ENCODE results near the gene DRAP1. TPM values are rescaled to one million over a fixed set of nuclear protein-coding genes. Genes with fewer than 3 reads are reported as not detected.

The DRAP1 gene
- polyA plus RNA-seq, 1 donor, result 71.0 TPM

GRCh38 chr11:65895482-65895981, 23.7 kb upstream of the DRAP1 start:
- no peak overlapping the region for H3K27ac ChIP-seq (ENCODE audit: low read length)
- no CpG with 5 or more reads among the region's 5 CpGs for WGBS (ENCODE audit: insufficient coverage, low lambda C conversion rate)
- H3K4me1 ChIP-seq (ENCODE audit: control insufficient read depth, insufficient read depth, low read length), result peaks cover 21% of the 10 kb centered on the region
- no peaks in the 10 kb centered on the region for H3K36me3 ChIP-seq (ENCODE audit: control insufficient read depth, insufficient read depth, low read length)
- H3K9me3 ChIP-seq (ENCODE audit: control insufficient read depth, low read depth, low read length), result peaks cover 9% of the 10 kb centered on the region
- peaks cover 46% of the 10 kb centered on the region for H3K27me3 ChIP-seq (ENCODE audit: control insufficient read depth, insufficient read depth, low read length)
- DNase-seq, result no peak
- H3K4me3 ChIP-seq (ENCODE audit: low read length), result no peak overlapping the region

- no peak overlapping the region for H3K4me3 ChIP-seq (ENCODE audit: low read length)
- H3K9me3 ChIP-seq (ENCODE audit: control insufficient read depth, low read depth, low read length), result peaks cover 9% of the 10 kb centered on the region
- 85% methylated on average over 4 of the region's 14 CpGs for WGBS (ENCODE audit: insufficient coverage, low lambda C conversion rate)
- H3K27me3 ChIP-seq (ENCODE audit: control insufficient read depth, insufficient read depth, low read length), result peaks cover 54% of the 10 kb centered on the region
- peaks cover 18% of the 10 kb centered on the region for H3K4me1 ChIP-seq (ENCODE audit: control insufficient read depth, insufficient read depth, low read length)
- H3K36me3 ChIP-seq (ENCODE audit: control insufficient read depth, insufficient read depth, low read length), result no peaks in the 10 kb centered on the region
- H3K27ac ChIP-seq (ENCODE audit: low read length), result no peak overlapping the region
- no peak for DNase-seq
Measured at GRCh38 chr11:65896034-65896999, 22.9 kb upstream of the DRAP1 start.

GRCh38 chr11:65897020-65897471, 22.2 kb upstream of the DRAP1 start:
- Histone ChIP-seq H3K27ac (ENCODE audit: low read length) (no peak overlapping the region), H3K36me3 (ENCODE audit: control insufficient read depth, insufficient read depth, low read length) (no peaks in the 10 kb centered on the region), H3K4me3 (ENCODE audit: low read length) (no peak overlapping the region), H3K27me3 (ENCODE audit: control insufficient read depth, insufficient read depth, low read length) (peaks cover 62% of the 10 kb centered on the region), H3K4me1 (ENCODE audit: control insufficient read depth, insufficient read depth, low read length) (peaks cover 11% of the 10 kb centered on the region), H3K9me3 (ENCODE audit: control insufficient read depth, low read depth, low read length) (peaks cover 9% of the 10 kb centered on the region)
- DNase-seq, result no peak
- WGBS (ENCODE audit: insufficient coverage, low lambda C conversion rate), result no CpG with 5 or more reads among the region's 4 CpGs

- H3K4me3 ChIP-seq (ENCODE audit: low read length), result no peak overlapping the region
- DNase-seq, result no peak
- peaks cover 9% of the 10 kb centered on the region for H3K9me3 ChIP-seq (ENCODE audit: control insufficient read depth, low read depth, low read length)
- no peaks in the 10 kb centered on the region for H3K36me3 ChIP-seq (ENCODE audit: control insufficient read depth, insufficient read depth, low read length)
- peaks cover 9% of the 10 kb centered on the region for H3K4me1 ChIP-seq (ENCODE audit: control insufficient read depth, insufficient read depth, low read length)
- no peak overlapping the region for H3K27ac ChIP-seq (ENCODE audit: low read length)
- WGBS (ENCODE audit: insufficient coverage, low lambda C conversion rate), result no CpG with 5 or more reads among the region's 28 CpGs
- peaks cover 79% of the 10 kb centered on the region for H3K27me3 ChIP-seq (ENCODE audit: control insufficient read depth, insufficient read depth, low read length)
Measured at GRCh38 chr11:65898656-65899355, 20.4 kb upstream of the DRAP1 start.

- peak in 1 of 2 donors; percentile 62 for DNase-seq
- peaks cover 9% of the 10 kb centered on the region for H3K9me3 ChIP-seq (ENCODE audit: control insufficient read depth, low read depth, low read length)
- peaks cover 9% of the 10 kb centered on the region for H3K4me1 ChIP-seq (ENCODE audit: control insufficient read depth, insufficient read depth, low read length)
- no peak overlapping the region for H3K4me3 ChIP-seq (ENCODE audit: low read length)
- H3K36me3 ChIP-seq (ENCODE audit: control insufficient read depth, insufficient read depth, low read length), result no peaks in the 10 kb centered on the region
- WGBS (ENCODE audit: insufficient coverage, low lambda C conversion rate), result no CpG with 5 or more reads among the region's 78 CpGs
- H3K27me3 ChIP-seq (ENCODE audit: control insufficient read depth, insufficient read depth, low read length), result peaks cover 84% of the 10 kb centered on the region
- no peak overlapping the region for H3K27ac ChIP-seq (ENCODE audit: low read length)
Measured at GRCh38 chr11:65899356-65900124, 19.7 kb upstream of the DRAP1 start.

- Histone ChIP-seq H3K9me3 (ENCODE audit: control insufficient read depth, low read depth, low read length) (peaks cover 9% of the 10 kb centered on the region), H3K4me3 (ENCODE audit: low read length) (peak within 1 kb of the TSS; percentile 24), H3K4me1 (ENCODE audit: control insufficient read depth, insufficient read depth, low read length) (peaks cover 9% of the 10 kb centered on the region), H3K27me3 (ENCODE audit: control insufficient read depth, insufficient read depth, low read length) (peaks cover 84% of the 10 kb centered on the region), H3K27ac (ENCODE audit: low read length) (no peak within 1 kb of the TSS), H3K36me3 (ENCODE audit: control insufficient read depth, insufficient read depth, low read length) (no peaks in the 10 kb centered on the region)
- DNase-seq, result peak; percentile 89 to 94
- WGBS (ENCODE audit: insufficient coverage, low lambda C conversion rate), result no CpG with 5 or more reads among the region's 80 CpGs
Measured at GRCh38 chr11:65900125-65900898, 18.9 kb upstream of the DRAP1 start, which contains the start of gene FOSL1. Gene FOSL1 (minus strand): TSS chr11:65900388. CDS start chr11:65900339, 49 bp downstream.

GRCh38 chr11:65900899-65901180, 18.4 kb upstream of the DRAP1 start:
- Histone ChIP-seq H3K27ac (ENCODE audit: low read length) (no peak overlapping the region), H3K27me3 (ENCODE audit: control insufficient read depth, insufficient read depth, low read length) (peaks cover 81% of the 10 kb centered on the region), H3K4me3 (ENCODE audit: low read length) (no peak overlapping the region), H3K4me1 (ENCODE audit: control insufficient read depth, insufficient read depth, low read length) (peaks cover 9% of the 10 kb centered on the region), H3K9me3 (ENCODE audit: control insufficient read depth, low read depth, low read length) (peaks cover 9% of the 10 kb centered on the region), H3K36me3 (ENCODE audit: control insufficient read depth, insufficient read depth, low read length) (no peaks in the 10 kb centered on the region)
- no peak for DNase-seq
- no CpG with 5 or more reads among the region's 11 CpGs for WGBS (ENCODE audit: insufficient coverage, low lambda C conversion rate)

- H3K36me3 ChIP-seq (ENCODE audit: control insufficient read depth, insufficient read depth, low read length), result no peaks in the 10 kb centered on the region
- H3K4me3 ChIP-seq (ENCODE audit: low read length), result no peak overlapping the region
- H3K4me1 ChIP-seq (ENCODE audit: control insufficient read depth, insufficient read depth, low read length), result peaks cover 9% of the 10 kb centered on the region
- no CpG with 5 or more reads among the region's 5 CpGs for WGBS (ENCODE audit: insufficient coverage, low lambda C conversion rate)
- DNase-seq, result no peak
- H3K9me3 ChIP-seq (ENCODE audit: control insufficient read depth, low read depth, low read length), result peaks cover 9% of the 10 kb centered on the region
- no peak overlapping the region for H3K27ac ChIP-seq (ENCODE audit: low read length)
- H3K27me3 ChIP-seq (ENCODE audit: control insufficient read depth, insufficient read depth, low read length), result peaks cover 68% of the 10 kb centered on the region
Measured at GRCh38 chr11:65903068-65903481, 16.2 kb upstream of the DRAP1 start.

- Histone ChIP-seq H3K27ac (ENCODE audit: low read length) (no peak overlapping the region), H3K4me3 (ENCODE audit: low read length) (no peak overlapping the region), H3K36me3 (ENCODE audit: control insufficient read depth, insufficient read depth, low read length) (no peaks in the 10 kb centered on the region), H3K27me3 (ENCODE audit: control insufficient read depth, insufficient read depth, low read length) (peaks cover 63% of the 10 kb centered on the region), H3K9me3 (ENCODE audit: control insufficient read depth, low read depth, low read length) (peaks cover 9% of the 10 kb centered on the region), H3K4me1 (ENCODE audit: control insufficient read depth, insufficient read depth, low read length) (peaks cover 9% of the 10 kb centered on the region)
- no peak for DNase-seq
- WGBS (ENCODE audit: insufficient coverage, low lambda C conversion rate), result 67% methylated on average over 2 of the region's 8 CpGs
Measured at GRCh38 chr11:65903715-65904114, 15.5 kb upstream of the DRAP1 start.

Data from large intestine (tissue), 3 donors.